ENCODE data around the gene COMT.

DNA sequence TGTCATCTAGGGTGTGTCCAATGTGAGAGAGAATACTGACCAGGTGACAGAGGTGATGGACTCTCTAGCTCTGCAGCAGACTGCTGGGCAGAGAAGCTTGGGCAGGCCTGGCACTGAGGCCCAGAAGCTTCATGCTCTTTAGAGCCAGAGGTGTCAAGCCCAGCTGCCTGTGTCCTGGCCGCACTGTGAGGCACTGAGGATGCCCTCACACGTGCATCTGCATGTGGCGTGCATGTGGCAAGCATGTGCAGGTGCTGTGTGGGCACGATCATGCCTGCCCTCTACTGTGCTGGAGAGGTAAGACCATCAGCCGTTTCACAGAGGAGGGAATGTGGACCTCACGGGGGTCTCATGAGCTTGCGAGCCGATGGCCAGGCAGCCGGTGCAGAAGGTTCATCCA is 15.9 kb downstream of the COMT start:
- TF ChIP-seq, protein P1, sequence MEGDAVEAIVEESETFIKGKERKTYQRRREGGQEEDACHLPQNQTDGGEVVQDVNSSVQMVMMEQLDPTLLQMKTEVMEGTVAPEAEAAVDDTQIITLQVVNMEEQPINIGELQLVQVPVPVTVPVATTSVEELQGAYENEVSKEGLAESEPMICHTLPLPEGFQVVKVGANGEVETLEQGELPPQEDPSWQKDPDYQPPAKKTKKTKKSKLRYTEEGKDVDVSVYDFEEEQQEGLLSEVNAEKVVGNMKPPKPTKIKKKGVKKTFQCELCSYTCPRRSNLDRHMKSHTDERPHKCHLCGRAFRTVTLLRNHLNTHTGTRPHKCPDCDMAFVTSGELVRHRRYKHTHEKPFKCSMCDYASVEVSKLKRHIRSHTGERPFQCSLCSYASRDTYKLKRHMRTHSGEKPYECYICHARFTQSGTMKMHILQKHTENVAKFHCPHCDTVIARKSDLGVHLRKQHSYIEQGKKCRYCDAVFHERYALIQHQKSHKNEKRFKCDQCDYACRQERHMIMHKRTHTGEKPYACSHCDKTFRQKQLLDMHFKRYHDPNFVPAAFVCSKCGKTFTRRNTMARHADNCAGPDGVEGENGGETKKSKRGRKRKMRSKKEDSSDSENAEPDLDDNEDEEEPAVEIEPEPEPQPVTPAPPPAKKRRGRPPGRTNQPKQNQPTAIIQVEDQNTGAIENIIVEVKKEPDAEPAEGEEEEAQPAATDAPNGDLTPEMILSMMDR (IDR thresholded peaks at IDR 0.05): no peak
- TF ChIP-seq POLR2A (IDR thresholded peaks at IDR 0.05): no peak
- TF ChIP-seq POLR2AphosphoS5 (IDR thresholded peaks at IDR 0.05): no peak
